Measurements from ENCODE around the gene PVRIG.
"Not testable (repeated sequence)": the region's sequence is repeated elsewhere in the genome, so short reads cannot be mapped to it uniquely, and the experiment has no call there.

Gene PVRIG

GRCh38 chr7:100195901-100196322 is 23.8 kb upstream of the PVRIG start:
- not testable (repeated sequence) for DNase-seq

GRCh38 chr7:100198266-100198665 is 21.5 kb upstream of the PVRIG start:
- no peak for DNase-seq

- DNase-seq: no peak
Observed at GRCh38 chr7:100200693-100201092, 19.1 kb upstream of the PVRIG start.

DNA sequence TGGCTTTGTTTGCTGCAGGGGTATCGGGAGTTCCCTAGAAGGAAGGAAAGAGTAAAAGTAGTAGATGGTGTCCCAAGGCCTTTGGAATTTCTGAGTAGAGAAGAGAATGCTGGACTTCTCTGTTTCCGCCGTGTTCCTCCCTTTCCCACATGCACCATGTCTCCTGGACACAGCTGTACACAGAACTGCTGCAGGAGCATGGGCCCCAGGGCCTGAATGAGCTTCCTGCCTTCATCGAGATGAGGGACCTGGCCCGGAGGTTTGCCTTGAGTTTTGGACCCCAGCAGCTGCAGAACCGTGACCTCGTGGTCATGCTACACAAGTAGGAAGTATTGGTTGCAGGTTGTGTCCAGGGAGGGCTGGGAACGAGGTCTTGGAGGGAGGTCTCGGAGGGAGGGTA is 15.3 kb upstream of the PVRIG start:
- DNase-seq: no peak

DNA sequence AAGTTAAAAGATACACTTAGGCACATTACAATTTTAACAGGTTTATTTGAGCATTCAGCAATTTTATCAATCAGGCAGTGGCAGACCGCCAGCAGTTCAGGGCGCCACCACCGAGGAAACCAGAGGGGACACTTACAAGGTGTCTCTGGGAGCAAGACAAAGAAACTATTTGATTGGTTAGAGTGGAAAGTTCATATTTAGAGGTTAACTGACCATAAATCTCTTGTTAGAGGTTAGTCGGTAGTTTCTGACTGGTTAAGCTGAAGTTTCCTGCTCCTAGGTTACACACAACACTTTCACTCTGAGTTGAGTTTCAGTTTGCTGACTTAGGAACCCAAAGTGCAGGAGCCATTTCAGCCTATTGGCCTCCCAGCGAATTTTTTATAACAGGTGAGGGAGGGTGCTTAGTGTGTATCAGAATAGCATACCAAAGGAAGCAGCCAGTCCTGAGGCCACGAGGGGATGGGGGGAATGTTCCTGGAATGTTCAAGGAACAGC is 10.8 kb upstream of the PVRIG start:
- no peak for DNase-seq

GRCh38 chr7:100209493-100209892 is 10.3 kb upstream of the PVRIG start:
- DNase-seq: no peak

DNA sequence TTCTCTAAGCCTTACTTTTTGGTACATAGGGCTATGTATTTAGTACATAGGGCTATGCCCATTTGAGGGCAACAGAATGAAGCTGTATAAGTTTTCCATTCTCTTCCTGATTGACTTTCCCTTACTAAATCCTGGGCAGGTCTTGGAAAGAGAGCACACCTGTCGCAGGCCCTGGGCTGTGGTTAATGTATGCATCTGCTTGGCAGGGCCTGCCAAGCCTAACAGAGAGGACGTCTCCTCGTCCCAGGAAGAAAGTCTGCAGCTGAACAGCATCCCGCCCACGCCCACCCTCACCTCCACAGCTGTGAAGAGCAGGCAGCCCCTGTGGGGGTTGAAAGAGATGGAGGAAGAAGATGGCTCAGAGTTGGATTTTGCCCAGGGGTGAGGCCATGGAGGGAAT is 8.9 kb upstream of the PVRIG start:
- no peak for DNase-seq

DNA sequence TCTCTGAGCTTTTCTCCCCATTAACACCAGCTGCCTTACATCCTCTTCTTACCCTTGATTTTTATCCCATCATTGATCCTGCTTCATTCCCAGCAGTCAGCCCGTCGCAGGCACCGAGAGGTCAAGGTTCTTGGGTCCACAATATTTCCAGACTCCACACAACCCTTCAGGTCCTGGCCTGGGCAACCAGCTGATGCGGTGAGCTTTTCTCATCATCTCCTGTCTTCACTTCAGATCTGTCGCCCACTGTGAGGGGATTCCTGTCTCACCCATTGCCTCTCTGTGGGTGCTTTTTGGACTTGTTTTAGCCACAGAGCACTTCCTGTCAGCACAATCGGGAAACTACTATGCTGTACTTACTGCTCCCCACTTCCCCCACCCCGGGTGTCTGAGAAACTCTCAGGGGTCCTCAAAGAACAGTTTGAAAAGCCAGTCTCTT is 8.4 kb upstream of the PVRIG start:
- DNase-seq: no peak

DNA sequence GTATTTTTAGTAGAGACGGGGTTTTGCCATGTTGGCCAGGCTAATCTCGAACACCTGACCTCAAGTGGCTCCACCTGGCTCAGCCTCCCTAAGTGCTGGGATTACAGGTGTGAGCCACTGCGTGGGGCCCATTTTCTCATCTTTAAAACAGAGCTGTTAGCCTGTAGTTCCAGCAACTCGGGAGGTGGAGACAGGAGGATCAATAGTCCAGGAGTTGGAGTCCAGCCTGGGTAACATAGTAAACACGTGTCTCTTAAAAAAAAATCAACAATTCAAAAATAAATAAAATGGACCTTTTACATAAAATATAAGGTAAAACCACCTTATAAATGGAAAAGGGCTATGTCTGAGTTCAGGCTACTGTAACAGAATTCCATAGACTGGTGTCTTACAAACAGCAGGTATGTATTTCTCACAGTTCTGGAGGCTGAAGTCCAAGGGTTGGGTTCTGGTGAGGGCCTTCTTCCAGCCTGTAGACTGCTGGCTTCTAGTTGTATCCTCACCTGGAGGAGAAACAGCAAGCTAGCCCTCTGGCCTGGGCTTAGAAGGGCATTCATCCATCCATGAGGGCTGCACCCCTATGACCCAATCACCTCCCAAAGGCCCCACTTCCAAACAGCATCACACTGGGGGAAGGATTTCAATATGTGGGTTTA is 7.0 kb upstream of the PVRIG start:
- DNase-seq: no peak

DNA sequence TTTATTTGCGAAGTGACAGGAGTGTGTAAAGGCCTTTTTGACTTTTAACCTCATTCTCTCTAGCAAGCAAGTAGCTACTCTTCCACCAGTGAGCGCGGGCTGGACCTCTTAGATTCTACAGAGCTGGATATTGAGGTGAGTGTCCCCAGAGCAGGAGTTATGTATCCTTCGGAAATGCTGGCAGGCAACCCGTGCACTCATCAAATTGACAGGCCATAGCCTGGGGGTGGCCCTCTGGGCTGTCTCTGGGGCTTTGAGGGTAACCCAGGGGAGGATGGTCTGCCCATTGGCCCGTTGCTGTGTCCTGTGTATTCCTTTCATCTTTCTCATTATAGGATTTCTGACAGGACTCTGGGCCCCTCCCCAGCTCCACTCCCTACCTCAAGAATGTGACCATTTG is 6.1 kb upstream of the PVRIG start:
- no peak for DNase-seq

DNA sequence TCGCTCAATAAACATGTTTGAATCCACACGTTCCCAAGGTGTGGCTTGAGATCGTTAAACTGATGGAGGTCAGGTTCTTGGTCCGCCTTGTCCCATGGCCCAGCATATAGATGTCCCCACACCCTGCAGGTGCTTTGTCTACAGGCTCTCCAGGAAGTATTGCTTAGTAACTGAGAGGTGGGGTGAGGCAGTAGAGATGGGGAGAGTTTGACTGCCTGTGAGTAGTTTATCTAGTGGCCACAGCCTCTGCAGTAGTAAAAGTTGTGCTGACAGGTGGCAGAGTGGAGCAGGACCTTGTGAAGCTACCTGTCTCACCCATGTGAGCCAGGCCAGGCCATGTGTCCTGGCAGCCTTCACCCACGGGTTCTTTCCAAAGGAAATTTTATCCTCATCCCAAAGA is 5.4 kb upstream of the PVRIG start:
- DNase-seq: not testable (repeated sequence)

DNA sequence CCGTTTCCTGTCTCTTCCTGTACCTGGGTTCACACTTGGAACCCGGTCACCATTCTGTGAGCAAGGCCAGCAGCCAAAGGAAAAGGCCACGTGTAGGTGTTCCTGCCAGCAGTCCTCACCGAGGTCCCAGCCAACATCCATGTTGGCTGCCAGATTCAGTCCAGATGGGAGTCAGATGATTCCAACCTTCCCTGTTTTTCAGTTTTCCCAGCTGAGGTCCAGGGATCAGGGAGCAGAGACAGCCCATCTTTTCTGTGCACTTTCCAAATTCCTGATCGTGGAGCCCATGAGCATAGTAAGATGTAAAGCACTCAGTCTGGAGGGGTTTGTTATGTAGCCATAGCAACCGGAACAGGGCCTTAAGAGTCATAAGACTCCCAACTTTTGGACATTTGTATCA is 3.9 kb upstream of the PVRIG start:
- DNase-seq: no peak

DNA sequence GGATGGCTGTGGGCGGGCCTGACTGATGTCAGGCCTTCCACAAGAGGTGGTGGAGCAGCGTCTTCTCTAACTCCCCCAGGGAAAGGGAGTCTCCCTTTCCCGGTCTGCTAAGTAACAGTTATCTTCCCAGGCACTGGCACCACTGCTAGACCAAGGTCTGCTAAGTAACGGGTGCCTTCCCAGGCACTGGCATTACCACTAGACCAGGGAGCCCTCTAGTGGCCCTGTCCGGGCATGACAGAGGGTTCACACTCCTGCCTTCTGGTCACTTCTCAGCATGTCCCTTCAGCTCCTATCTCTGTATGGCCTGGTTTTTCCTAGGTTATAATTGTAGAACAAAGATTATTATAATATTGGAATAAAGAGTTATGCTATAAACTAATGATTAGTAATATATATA is 1.8 kb upstream of the PVRIG start:
- peak; percentile 35 for DNase-seq

DNA sequence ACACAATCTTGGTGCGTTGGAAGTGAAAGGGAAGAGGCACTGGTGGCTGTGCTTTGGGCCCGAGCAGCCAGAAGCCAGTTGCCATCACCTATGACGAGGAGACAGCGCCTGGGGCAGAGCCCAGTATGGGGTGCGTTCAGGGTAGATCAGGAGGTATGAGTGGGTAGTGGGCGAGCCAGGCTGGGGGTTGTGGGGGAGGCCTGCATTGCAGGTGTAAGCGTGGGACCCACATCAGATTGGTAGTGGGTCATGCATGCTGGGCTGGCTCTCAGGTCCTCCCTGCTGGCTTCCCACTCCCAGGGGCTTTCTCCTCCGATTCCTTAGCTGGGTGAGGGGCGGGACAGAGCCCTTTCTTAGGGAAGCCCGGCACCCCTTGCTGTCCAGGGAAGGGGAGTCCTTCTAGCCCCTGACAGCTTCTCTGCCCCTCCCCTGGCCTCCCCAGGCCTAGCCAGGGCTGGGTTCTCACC is 445 bp upstream of the PVRIG start:
- DNase-seq: no peak

DNA sequence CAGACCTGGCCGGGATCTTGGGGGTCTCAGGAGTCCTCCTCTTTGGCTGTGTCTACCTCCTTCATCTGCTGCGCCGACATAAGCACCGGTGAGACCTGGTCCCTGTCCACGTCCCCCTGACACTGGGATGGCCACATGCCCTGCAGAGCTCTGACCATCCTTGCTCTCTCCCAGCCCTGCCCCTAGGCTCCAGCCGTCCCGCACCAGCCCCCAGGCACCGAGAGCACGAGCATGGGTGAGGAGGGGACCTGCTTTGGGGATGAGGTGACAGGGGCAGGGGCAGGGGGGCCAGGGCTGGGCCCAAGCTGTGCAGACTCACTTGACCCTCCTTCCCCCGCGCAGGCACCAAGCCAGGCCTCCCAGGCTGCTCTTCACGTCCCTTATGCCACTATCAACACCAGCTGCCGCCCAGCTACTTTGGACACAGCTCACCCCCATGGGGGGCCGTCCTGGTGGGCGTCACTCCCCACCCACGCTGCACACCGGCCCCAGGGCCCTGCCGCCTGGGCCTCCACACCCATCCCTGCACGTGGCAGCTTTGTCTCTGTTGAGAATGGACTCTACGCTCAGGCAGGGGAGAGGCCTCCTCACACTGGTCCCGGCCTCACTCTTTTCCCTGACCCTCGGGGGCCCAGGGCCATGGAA is 959 bp downstream of the PVRIG start:
- DNase-seq: no peak

DNA sequence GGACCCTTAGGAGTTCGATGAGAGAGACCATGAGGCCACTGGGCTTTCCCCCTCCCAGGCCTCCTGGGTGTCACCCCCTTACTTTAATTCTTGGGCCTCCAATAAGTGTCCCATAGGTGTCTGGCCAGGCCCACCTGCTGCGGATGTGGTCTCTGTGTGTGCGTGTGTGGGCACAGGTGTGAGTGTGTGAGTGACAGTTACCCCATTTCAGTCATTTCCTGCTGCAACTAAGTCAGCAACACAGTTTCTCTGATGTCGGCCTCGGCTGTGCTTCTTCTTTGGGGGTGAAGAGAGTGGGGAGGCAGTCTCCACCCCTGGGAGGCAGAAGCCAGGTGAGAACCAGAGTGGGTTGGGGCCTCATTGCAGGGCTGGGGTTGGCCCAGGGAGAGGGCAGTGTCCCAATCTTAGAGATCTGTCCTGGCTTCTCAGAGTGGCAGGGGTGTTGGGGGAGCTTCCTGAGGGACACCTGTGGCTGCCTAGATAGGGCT is 1.5 kb downstream of the PVRIG start:
- DNase-seq: no peak

- DNase-seq: no peak
Observed at GRCh38 chr7:100221767-100222444, 2.2 kb downstream of the PVRIG start.

GRCh38 chr7:100222445-100223132 is 2.8 kb downstream of the PVRIG start:
- DNase-seq: no peak

DNA sequence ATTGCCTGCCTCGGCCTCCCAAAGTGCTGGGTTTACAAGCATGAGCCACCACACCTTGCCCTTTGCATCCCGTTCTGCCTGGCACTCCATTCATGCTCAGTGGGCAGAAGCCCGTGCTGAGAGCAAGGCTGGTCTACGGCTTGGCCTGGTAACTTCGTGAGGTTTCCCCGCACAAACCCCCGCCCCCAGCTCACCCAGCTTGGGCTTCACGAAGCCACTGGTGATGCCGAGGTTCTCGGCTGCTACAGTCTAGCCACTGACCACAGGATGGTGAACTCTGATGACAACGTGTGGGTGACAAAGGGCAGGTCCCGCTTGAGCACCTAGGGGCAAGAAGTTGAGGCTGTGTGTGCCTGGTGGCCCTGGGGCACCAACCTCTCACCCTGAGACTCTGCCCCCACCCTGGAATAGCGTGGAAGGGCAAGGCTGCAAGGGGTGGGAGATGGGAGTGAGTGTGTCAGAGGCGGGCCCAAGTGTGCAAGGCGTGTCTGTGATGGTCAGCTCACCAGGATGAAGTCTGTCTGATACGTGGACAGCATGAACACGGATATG is 3.7 kb downstream of the PVRIG start:
- DNase-seq: not testable (repeated sequence)

GRCh38 chr7:100224891-100225290 is 5.1 kb downstream of the PVRIG start:
- not testable (repeated sequence) for DNase-seq

GRCh38 chr7:100234660-100235317 is 15.0 kb downstream of the PVRIG start:
- DNase-seq: not testable (repeated sequence)

- DNase-seq: not testable (repeated sequence)
Observed at GRCh38 chr7:100239975-100240374, 20.2 kb downstream of the PVRIG start.

Data from NCI-H2029 (cell line).